ENCODE measurements around the gene ADAM12.

DNA sequence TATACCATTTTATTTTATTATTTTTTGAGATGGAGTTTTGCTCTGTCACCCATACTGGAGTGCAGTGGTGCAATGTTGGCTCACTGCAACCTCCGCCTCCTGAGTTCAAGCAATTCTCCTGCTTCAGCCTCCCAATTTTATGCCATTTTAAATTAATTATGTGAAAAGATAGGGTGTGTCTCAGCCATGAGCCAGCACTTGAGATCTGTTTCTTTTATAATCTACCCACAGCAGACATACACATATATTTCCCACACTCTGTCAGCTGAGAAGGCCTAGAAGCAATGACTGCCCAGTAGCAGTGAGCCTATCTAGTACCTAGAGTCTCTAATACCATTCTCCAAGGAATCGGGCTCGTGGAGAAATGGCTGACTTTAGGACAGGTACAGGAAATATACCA, 70.5 kb downstream of the ADAM12 start:
- TF ChIP-seq, protein P1, sequence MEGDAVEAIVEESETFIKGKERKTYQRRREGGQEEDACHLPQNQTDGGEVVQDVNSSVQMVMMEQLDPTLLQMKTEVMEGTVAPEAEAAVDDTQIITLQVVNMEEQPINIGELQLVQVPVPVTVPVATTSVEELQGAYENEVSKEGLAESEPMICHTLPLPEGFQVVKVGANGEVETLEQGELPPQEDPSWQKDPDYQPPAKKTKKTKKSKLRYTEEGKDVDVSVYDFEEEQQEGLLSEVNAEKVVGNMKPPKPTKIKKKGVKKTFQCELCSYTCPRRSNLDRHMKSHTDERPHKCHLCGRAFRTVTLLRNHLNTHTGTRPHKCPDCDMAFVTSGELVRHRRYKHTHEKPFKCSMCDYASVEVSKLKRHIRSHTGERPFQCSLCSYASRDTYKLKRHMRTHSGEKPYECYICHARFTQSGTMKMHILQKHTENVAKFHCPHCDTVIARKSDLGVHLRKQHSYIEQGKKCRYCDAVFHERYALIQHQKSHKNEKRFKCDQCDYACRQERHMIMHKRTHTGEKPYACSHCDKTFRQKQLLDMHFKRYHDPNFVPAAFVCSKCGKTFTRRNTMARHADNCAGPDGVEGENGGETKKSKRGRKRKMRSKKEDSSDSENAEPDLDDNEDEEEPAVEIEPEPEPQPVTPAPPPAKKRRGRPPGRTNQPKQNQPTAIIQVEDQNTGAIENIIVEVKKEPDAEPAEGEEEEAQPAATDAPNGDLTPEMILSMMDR (conservative IDR thresholded peaks at IDR 0.05): no peak
- TF ChIP-seq EZH2 (IDR thresholded peaks at IDR 0.05; ENCODE audit: low read depth): no peak
